ENCODE results near the gene IPMK. TPM values are rescaled to one million over a fixed set of nuclear protein-coding genes. Genes with fewer than 3 reads are reported as not detected.

IPMK gene
- total and polyA plus RNA-seq, 4 donors = 0.87 to 8.1 (median 3.7) TPM

DNA sequence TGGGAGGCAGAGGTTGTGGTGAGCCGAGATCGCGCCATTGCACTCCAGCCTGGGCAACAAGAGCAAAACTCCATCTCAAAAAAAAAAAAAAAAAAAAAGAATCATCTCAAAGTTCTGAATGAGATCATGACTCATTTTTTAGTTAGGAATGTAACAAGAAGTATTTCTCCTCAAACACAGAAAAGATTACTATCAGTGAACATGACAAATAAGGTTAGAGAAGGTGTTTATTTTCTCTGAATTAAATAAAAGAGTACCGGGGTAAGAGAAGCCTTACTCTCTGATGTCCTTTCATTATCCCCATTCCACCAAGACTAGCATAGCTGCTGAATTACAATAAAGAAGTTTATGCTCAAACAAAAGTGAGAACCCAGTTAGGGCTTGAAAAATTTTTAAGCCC is 50.1 kb downstream of the IPMK start:
- no peaks in the 10 kb centered on the region for H3K36me3 ChIP-seq (ENCODE audit: control insufficient read depth in 1 of 2, insufficient read depth in 2 of 2, low read length in 1 of 2)
- DNase-seq (no peak), ATAC-seq (ENCODE audit: low FRiP score) (no peak)
- H3K9me3 ChIP-seq (ENCODE audit: control insufficient read depth, low read length) = no peaks in the 10 kb centered on the region
- no peaks in the 10 kb centered on the region for H3K27me3 ChIP-seq (ENCODE audit: control insufficient read depth in 1 of 2, insufficient read depth in 2 of 2, low read length in 1 of 2)
- no peak overlapping the region for H3K4me3 ChIP-seq (ENCODE audit: low read length in 2 of 2)
- no peak overlapping the region for H3K27ac ChIP-seq (ENCODE audit: low read depth in 1 of 2, low read length in 2 of 2)
- intact Hi-C loops (cut with DNase I) = no loop called here
- 91% methylated on average over 4 of the region's 4 CpGs for WGBS, 2 donors
- no peaks in the 10 kb centered on the region for H3K4me1 ChIP-seq (ENCODE audit: control insufficient read depth in 1 of 2, insufficient read depth in 2 of 2, low read length in 2 of 2)

DNA sequence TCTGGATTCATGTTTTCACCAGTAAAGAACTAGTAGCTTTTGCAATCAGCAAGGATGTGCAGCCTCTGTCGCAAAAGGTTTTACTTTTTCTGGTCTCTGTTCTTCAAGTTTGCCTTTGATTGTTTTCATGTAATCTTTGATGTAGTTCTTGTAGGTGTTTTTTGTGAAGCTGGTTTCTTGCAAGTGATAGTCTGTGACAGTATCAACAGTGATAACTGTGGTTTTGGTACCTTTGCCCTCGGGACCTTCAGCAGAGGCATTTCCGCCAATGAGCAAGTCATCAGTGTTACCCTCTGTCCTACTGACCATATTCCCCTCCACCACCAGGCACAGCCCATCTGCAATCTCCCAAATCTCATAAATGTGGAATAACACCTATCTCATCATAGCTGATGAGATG is 55.1 kb downstream of the IPMK start:
- no peak for ATAC-seq (ENCODE audit: low FRiP score)
- Histone ChIP-seq H3K9me3 (ENCODE audit: control insufficient read depth, low read length) (no peaks in the 10 kb centered on the region), H3K27me3 (ENCODE audit: control insufficient read depth in 1 of 2, insufficient read depth in 2 of 2, low read length in 1 of 2) (no peaks in the 10 kb centered on the region), H3K36me3 (ENCODE audit: control insufficient read depth in 1 of 2, insufficient read depth in 2 of 2, low read length in 1 of 2) (no peaks in the 10 kb centered on the region), H3K4me3 (ENCODE audit: low read length in 2 of 2) (no peak overlapping the region), H3K4me1 (ENCODE audit: control insufficient read depth in 1 of 2, insufficient read depth in 2 of 2, low read length in 2 of 2) (no peaks in the 10 kb centered on the region), H3K27ac (ENCODE audit: low read depth in 1 of 2, low read length in 2 of 2) (no peak overlapping the region)
- DNase-seq = no peak
- 87 to 98% methylated on average over 3 of the region's 3 CpGs for WGBS, 2 donors
- intact Hi-C loops (cut with DNase I) = no loop called here

DNA sequence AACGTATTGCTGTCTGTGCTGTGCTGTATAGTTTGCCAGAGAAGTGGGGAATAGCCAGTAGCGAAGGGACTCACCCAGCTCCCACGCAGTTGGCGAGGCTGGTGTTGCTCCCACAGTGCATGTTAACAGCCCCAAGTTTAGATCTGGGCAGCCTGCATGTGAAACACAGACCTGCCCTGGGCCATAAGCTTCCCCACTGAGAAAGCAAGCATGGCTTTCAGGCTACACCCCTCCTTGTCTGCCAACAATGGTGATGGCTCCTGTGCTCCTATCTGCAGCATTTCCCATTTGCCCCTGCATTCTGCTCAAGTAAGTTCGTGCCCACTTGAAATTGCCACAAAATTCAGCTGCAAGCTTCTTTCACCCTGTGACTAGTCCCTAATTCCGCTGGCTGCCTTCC is 57.5 kb downstream of the IPMK start:
- no peak for DNase-seq
- no peaks in the 10 kb centered on the region for H3K27me3 ChIP-seq (ENCODE audit: control insufficient read depth in 1 of 2, insufficient read depth in 2 of 2, low read length in 1 of 2)
- H3K4me1 ChIP-seq (ENCODE audit: control insufficient read depth in 1 of 2, insufficient read depth in 2 of 2, low read length in 2 of 2) = no peaks in the 10 kb centered on the region
- no peaks in the 10 kb centered on the region for H3K36me3 ChIP-seq (ENCODE audit: control insufficient read depth in 1 of 2, insufficient read depth in 2 of 2, low read length in 1 of 2)
- intact Hi-C loops (cut with DNase I) = no loop called here
- 86 to 92% methylated on average over 6 of the region's 6 CpGs for WGBS, 2 donors
- H3K4me3 ChIP-seq (ENCODE audit: low read length in 2 of 2) = no peak overlapping the region
- no peak for ATAC-seq (ENCODE audit: low FRiP score)
- no peaks in the 10 kb centered on the region for H3K9me3 ChIP-seq (ENCODE audit: control insufficient read depth, low read length)
- H3K27ac ChIP-seq (ENCODE audit: low read depth in 1 of 2, low read length in 2 of 2) = no peak overlapping the region

DNA sequence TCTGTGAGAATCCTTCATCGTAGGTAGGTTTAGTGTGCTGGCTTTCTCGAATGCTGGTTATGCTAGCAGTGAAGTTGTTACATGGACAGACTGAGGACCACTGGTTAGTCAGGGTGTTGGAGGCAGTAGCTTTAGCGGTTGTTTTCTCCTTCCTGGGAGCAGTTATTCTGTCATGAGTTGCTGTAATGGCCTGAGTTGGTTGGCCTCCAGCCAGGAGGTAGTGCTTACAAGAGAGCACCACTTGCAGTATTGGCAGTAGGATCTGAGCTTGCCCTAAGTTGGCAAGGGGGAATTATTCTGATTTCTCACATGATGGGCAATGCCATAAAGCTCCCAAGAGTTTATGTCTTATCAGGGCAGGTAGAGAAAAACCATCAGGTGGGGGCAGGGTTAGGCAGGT is 58.0 kb downstream of the IPMK start:
- Histone ChIP-seq H3K27me3 (ENCODE audit: control insufficient read depth in 1 of 2, insufficient read depth in 2 of 2, low read length in 1 of 2) (no peaks in the 10 kb centered on the region), H3K27ac (ENCODE audit: low read depth in 1 of 2, low read length in 2 of 2) (no peak overlapping the region), H3K4me3 (ENCODE audit: low read length in 2 of 2) (no peak overlapping the region), H3K4me1 (ENCODE audit: control insufficient read depth in 1 of 2, insufficient read depth in 2 of 2, low read length in 2 of 2) (no peaks in the 10 kb centered on the region), H3K9me3 (ENCODE audit: control insufficient read depth, low read length) (no peaks in the 10 kb centered on the region), H3K36me3 (ENCODE audit: control insufficient read depth in 1 of 2, insufficient read depth in 2 of 2, low read length in 1 of 2) (no peaks in the 10 kb centered on the region)
- ATAC-seq (ENCODE audit: low FRiP score) (no peak), DNase-seq (no peak)
- intact Hi-C loops (cut with DNase I) = no loop called here
- WGBS, 2 donors = 87 to 92% methylated on average over 3 of the region's 3 CpGs

DNA sequence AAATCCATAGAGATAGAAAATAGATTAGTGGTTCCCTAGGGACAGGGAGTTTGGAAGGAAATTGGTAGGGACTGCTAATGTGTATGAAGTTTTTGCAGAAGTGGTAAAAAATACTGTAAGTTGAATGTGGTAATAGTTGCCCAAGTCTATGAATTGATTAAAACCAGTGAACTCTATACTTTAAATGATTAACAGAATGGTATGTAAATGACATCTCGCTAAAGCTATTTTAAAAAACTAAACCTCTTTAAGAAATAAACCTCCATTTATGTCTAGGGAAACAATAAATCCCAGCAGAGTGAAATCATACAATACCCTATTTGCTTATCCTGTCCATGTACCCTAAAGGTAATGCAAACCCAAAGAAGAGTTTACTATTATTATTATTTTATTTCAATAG is 61.4 kb downstream of the IPMK start:
- no peak overlapping the region for H3K27ac ChIP-seq (ENCODE audit: low read depth in 1 of 2, low read length in 2 of 2)
- no peak for ATAC-seq (ENCODE audit: low FRiP score)
- no peaks in the 10 kb centered on the region for H3K4me1 ChIP-seq (ENCODE audit: control insufficient read depth in 1 of 2, insufficient read depth in 2 of 2, low read length in 2 of 2)
- WGBS, 2 donors = 97 to 99% methylated on average over 1 of the region's 1 CpG
- no peaks in the 10 kb centered on the region for H3K36me3 ChIP-seq (ENCODE audit: control insufficient read depth in 1 of 2, insufficient read depth in 2 of 2, low read length in 1 of 2)
- H3K27me3 ChIP-seq (ENCODE audit: control insufficient read depth in 1 of 2, insufficient read depth in 2 of 2, low read length in 1 of 2) = no peaks in the 10 kb centered on the region
- intact Hi-C loops (cut with DNase I) = no loop called here
- DNase-seq = no peak
- H3K9me3 ChIP-seq (ENCODE audit: control insufficient read depth, low read length) = no peaks in the 10 kb centered on the region
- no peak overlapping the region for H3K4me3 ChIP-seq (ENCODE audit: low read length in 2 of 2)

DNA sequence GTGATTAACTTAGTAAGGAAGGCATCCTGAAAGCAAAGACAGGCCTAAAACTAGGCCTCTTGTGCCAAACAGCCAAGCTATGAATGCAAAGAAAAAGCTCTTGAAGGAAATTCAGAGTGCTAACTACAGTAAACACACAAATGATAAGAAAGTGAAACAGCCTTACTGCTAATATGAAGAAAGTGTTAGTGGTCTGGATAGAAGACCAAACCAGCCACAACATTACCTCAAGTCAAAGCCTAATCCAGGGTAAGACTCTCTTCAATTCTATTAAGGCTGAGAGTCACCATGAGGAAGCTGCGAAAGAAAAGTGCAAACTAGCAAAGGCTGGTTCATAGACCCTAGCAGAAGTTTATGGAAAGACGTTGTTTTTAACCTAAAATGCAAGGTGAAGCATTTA is 66.0 kb downstream of the IPMK start:
- Histone ChIP-seq H3K36me3 (ENCODE audit: control insufficient read depth in 1 of 2, insufficient read depth in 2 of 2, low read length in 1 of 2) (no peaks in the 10 kb centered on the region), H3K27me3 (ENCODE audit: control insufficient read depth in 1 of 2, insufficient read depth in 2 of 2, low read length in 1 of 2) (no peaks in the 10 kb centered on the region), H3K27ac (ENCODE audit: low read depth in 1 of 2, low read length in 2 of 2) (no peak overlapping the region), H3K9me3 (ENCODE audit: control insufficient read depth, low read length) (no peaks in the 10 kb centered on the region), H3K4me1 (ENCODE audit: control insufficient read depth in 1 of 2, insufficient read depth in 2 of 2, low read length in 2 of 2) (no peaks in the 10 kb centered on the region), H3K4me3 (ENCODE audit: low read length in 2 of 2) (no peak overlapping the region)
- WGBS, 2 donors = 94 to 97% methylated on average over 2 of the region's 2 CpGs
- DNase-seq (no peak), ATAC-seq (ENCODE audit: low FRiP score) (no peak)
- intact Hi-C loops (cut with DNase I) = loop anchor here in 1 of 2 donors (1.0 kb wide), 1 partner anchor 22 kb away; no protein-coding TSS in a partner anchor

DNA sequence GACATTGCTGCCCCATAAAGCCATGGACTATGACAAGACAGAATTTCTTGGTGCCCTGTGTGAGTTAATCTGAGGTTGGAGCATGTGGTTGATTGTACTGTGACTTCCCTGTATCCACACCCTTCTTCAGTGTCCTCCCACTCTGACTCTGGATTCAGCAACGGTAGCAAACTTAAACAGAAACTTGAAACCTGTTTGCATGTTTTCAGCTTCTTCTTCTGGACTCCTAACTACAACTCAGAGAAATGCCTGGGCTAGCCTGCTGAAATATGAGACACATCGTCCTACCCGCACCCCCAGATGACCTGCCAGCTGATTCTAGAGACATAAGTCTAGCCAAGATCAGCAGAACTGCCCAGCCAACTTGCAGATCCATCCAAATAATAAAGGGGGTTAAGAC is 78.4 kb downstream of the IPMK start:
- peaks cover 0 to 4% of the 10 kb centered on the region in 2 donors for H3K4me1 ChIP-seq (ENCODE audit: control insufficient read depth in 1 of 2, insufficient read depth in 2 of 2, low read length in 2 of 2)

DNA sequence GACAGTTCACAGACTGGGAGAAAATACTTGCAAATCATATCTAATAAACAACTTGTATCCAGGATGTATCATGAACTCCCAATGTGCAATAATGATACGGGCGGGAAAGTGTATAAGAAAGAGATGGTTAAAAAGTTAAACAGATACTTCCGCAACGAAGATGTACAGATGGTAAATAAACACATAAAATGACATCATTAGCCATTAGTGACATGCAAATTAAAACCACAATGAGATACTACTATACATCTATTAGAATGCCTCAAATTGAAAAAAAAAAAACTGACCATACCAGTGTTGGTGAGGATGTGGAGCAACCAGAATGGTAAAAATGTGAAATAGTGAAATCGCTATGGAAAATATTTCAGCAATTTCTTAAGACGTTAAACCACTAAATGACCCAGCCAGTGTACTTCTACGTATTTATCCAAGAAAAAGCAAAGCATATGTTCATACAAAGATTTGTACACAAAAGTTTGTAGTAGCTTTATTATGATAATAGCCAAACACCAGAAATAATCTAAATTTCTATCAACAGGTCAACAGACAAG is 83.5 kb downstream of the IPMK start:
- Histone ChIP-seq H3K9me3 (ENCODE audit: control insufficient read depth, low read length) (no peaks in the 10 kb centered on the region), H3K36me3 (ENCODE audit: control insufficient read depth in 1 of 2, insufficient read depth in 2 of 2, low read length in 1 of 2) (no peaks in the 10 kb centered on the region)

More for the DNA sequence above, 78.4 kb downstream of the IPMK start:
- 1 to 6% methylated on average over 3 of the region's 3 CpGs for WGBS, 2 donors
- no peak overlapping the region for H3K27ac ChIP-seq (ENCODE audit: low read depth in 1 of 2, low read length in 2 of 2)
- intact Hi-C loops (cut with DNase I) = no loop called here
- DNase-seq = peak in 1 of 2 donors; percentile 57
- no peaks in the 10 kb centered on the region for H3K36me3 ChIP-seq (ENCODE audit: control insufficient read depth in 1 of 2, insufficient read depth in 2 of 2, low read length in 1 of 2)
- H3K4me3 ChIP-seq (ENCODE audit: low read length in 2 of 2) = no peak overlapping the region
- H3K9me3 ChIP-seq (ENCODE audit: control insufficient read depth, low read length) = no peaks in the 10 kb centered on the region
- H3K27me3 ChIP-seq (ENCODE audit: control insufficient read depth in 1 of 2, insufficient read depth in 2 of 2, low read length in 1 of 2) = no peaks in the 10 kb centered on the region
- ATAC-seq (ENCODE audit: low FRiP score) = peak; percentile 65

DNA sequence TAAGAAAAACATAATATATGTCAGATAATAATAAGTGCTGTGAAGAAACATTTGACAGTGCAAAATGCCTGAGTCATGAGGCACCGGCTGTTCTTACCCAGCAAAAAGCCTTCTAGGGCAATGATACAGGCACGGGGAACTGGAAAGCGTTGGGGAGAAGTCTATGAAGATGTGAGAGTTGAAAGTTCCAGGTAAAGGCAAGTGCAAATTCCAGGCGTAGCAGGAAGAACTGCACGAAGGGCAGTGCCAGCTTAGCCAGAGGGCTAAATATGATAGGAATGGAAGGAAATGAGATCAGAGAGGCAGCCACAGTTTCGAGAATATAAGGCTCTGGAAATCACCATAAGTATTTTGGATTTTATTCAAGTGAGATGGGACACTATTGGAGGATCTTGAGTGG is 87.0 kb downstream of the IPMK start:
- no peaks in the 10 kb centered on the region for H3K9me3 ChIP-seq (ENCODE audit: control insufficient read depth, low read length)
- H3K27me3 ChIP-seq (ENCODE audit: control insufficient read depth in 1 of 2, insufficient read depth in 2 of 2, low read length in 1 of 2) = no peaks in the 10 kb centered on the region
- no peak for ATAC-seq (ENCODE audit: low FRiP score)
- H3K4me3 ChIP-seq (ENCODE audit: low read length in 2 of 2) = no peak overlapping the region
- no peak for DNase-seq
- no peak overlapping the region for H3K27ac ChIP-seq (ENCODE audit: low read depth in 1 of 2, low read length in 2 of 2)
- no peaks in the 10 kb centered on the region for H3K4me1 ChIP-seq (ENCODE audit: control insufficient read depth in 1 of 2, insufficient read depth in 2 of 2, low read length in 2 of 2)
- no peaks in the 10 kb centered on the region for H3K36me3 ChIP-seq (ENCODE audit: control insufficient read depth in 1 of 2, insufficient read depth in 2 of 2, low read length in 1 of 2)
- intact Hi-C loops (cut with DNase I) = loop anchor here in 1 of 2 donors (2.0 kb wide), 1 partner anchor 110 kb away; no protein-coding TSS in a partner anchor
- 58 to 62% methylated on average over 6 of the region's 6 CpGs for WGBS, 2 donors

More for the DNA sequence above, 83.5 kb downstream of the IPMK start:
- Histone ChIP-seq H3K27ac (ENCODE audit: low read depth in 1 of 2, low read length in 2 of 2) (no peak overlapping the region), H3K4me3 (ENCODE audit: low read length in 2 of 2) (no peak overlapping the region), H3K4me1 (ENCODE audit: control insufficient read depth in 1 of 2, insufficient read depth in 2 of 2, low read length in 2 of 2) (no peaks in the 10 kb centered on the region), H3K27me3 (ENCODE audit: control insufficient read depth in 1 of 2, insufficient read depth in 2 of 2, low read length in 1 of 2) (no peaks in the 10 kb centered on the region)
- DNase-seq = no peak
- 86 to 87% methylated on average over 7 of the region's 7 CpGs for WGBS, 2 donors
- ATAC-seq (ENCODE audit: low FRiP score) = no peak
- intact Hi-C loops (cut with DNase I) = no loop called here

Data from aorta (tissue), 5 donors.